ENCODE results near the gene RAVER1. TPM values are rescaled to one million over a fixed set of nuclear protein-coding genes. Genes with fewer than 3 reads are reported as not detected.

RAVER1 gene
- total and polyA plus RNA-seq, 9 of the 15 experiments (the other 6 are each of a cell fraction or from before 2014, with no cell fraction given), result 0.06 to 113 (median 7.0) TPM

DNA sequence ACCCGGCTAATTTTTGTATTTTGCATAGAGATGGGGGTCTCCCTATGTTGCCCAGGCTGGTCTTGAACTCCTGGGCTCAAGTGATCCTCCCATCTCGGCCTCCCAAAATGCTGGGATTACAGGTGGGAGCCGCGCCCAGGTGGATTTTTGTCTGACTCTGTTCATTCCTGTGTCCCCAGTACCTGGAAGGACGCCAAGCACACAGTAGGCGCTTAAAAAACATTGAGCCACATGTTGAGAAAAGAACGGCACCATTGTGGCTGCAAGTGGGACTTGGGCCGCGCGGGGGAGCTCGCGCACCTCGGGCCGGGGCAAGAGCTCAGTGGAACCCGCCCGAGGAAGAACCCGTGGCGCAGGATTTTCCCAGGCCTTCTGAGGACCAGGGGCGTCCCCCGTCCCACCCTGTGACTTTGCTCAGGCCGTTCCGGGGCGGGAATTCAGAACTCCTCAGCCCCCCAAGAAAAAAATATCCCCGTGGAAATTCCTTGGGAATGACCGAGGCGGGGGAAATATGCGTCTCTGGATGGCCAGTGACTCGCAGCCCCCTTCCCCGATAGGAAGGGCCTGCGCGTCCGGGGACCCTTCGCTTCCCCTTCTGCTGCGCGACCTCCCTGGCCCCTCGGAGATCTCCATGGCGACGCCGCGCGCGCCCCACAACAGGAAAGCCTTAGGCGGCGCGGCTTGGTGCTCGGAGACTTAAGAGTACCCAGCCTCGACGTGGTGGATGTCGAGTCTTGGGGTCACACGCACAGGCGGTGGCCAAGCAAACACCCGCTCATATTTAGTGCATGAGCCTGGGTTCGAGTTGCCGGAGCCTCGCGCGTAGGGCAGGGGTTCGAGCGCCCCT lies 63.8 kb downstream of the RAVER1 start (continued):
- TF ChIP-seq WHSC1 (IDR thresholded peaks at IDR 0.05; ENCODE audit: low read length), result no peak
- TF ChIP-seq KAT7 (CRISPR knock-in tag; IDR thresholded peaks at IDR 0.05; ENCODE audit: borderline replicate concordance), result no peak; the same call in 1 of the 2 replicates
- TF ChIP-seq CBFA2T2 (conservative IDR thresholded peaks at IDR 0.05), result no peak
- no peak for TF ChIP-seq DACH1 (IDR thresholded peaks at IDR 0.05; ENCODE audit: partially characterized antibody)
- TF ChIP-seq, protein P1, sequence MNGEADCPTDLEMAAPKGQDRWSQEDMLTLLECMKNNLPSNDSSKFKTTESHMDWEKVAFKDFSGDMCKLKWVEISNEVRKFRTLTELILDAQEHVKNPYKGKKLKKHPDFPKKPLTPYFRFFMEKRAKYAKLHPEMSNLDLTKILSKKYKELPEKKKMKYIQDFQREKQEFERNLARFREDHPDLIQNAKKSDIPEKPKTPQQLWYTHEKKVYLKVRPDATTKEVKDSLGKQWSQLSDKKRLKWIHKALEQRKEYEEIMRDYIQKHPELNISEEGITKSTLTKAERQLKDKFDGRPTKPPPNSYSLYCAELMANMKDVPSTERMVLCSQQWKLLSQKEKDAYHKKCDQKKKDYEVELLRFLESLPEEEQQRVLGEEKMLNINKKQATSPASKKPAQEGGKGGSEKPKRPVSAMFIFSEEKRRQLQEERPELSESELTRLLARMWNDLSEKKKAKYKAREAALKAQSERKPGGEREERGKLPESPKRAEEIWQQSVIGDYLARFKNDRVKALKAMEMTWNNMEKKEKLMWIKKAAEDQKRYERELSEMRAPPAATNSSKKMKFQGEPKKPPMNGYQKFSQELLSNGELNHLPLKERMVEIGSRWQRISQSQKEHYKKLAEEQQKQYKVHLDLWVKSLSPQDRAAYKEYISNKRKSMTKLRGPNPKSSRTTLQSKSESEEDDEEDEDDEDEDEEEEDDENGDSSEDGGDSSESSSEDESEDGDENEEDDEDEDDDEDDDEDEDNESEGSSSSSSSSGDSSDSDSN (IDR thresholded peaks at IDR 0.05; ENCODE audit: borderline replicate concordance in 1 of 2, low read depth in 2 of 2, low read length in 2 of 2), result 0 out of 4 replicates have a peak, but pooled peaks of 1 of the 2 experiments have one; percentile 20
- no peak for TF ChIP-seq COPS2 (conservative IDR thresholded peaks at IDR 0.05)
- TF ChIP-seq MBD2 (IDR thresholded peaks at IDR 0.05; ENCODE audit: borderline replicate concordance, low read depth), result no peak
- TF ChIP-seq ZNF445 (CRISPR knock-in tag; IDR thresholded peaks at IDR 0.05; ENCODE audit: low read depth), result no peak
- TF ChIP-seq THRAP3 (IDR thresholded peaks at IDR 0.05; ENCODE audit: borderline replicate concordance), result no peak
- TF ChIP-seq SUPT5H (IDR thresholded peaks at IDR 0.05), result no peak
- no peak for TF ChIP-seq ZNF212 (CRISPR knock-in tag; IDR thresholded peaks at IDR 0.05)
- no peak for TF ChIP-seq XRCC4 (IDR thresholded peaks at IDR 0.05; ENCODE audit: extremely low read depth, insufficient read depth, insufficient read length)
- 0 out of 2 replicates have a peak, but pooled peaks have one; percentile 22 for TF ChIP-seq CEBPB (tag; IDR thresholded peaks at IDR 0.05)
- TF ChIP-seq HIVEP1 (CRISPR knock-in tag; IDR thresholded peaks at IDR 0.05), result no peak
- TF ChIP-seq, protein P2, sequence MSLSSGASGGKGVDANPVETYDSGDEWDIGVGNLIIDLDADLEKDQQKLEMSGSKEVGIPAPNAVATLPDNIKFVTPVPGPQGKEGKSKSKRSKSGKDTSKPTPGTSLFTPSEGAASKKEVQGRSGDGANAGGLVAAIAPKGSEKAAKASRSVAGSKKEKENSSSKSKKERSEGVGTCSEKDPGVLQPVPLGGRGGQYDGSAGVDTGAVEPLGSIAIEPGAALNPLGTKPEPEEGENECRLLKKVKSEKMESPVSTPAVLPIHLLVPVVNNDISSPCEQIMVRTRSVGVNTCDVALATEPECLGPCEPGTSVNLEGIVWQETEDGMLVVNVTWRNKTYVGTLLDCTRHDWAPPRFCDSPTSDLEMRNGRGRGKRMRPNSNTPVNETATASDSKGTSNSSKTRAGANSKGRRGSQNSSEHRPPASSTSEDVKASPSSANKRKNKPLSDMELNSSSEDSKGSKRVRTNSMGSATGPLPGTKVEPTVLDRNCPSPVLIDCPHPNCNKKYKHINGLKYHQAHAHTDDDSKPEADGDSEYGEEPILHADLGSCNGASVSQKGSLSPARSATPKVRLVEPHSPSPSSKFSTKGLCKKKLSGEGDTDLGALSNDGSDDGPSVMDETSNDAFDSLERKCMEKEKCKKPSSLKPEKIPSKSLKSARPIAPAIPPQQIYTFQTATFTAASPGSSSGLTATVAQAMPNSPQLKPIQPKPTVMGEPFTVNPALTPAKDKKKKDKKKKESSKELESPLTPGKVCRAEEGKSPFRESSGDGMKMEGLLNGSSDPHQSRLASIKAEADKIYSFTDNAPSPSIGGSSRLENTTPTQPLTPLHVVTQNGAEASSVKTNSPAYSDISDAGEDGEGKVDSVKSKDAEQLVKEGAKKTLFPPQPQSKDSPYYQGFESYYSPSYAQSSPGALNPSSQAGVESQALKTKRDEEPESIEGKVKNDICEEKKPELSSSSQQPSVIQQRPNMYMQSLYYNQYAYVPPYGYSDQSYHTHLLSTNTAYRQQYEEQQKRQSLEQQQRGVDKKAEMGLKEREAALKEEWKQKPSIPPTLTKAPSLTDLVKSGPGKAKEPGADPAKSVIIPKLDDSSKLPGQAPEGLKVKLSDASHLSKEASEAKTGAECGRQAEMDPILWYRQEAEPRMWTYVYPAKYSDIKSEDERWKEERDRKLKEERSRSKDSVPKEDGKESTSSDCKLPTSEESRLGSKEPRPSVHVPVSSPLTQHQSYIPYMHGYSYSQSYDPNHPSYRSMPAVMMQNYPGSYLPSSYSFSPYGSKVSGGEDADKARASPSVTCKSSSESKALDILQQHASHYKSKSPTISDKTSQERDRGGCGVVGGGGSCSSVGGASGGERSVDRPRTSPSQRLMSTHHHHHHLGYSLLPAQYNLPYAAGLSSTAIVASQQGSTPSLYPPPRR (CRISPR knock-in tag; IDR thresholded peaks at IDR 0.05; ENCODE audit: borderline replicate concordance), result no peak
- no peak for TF ChIP-seq STAT5A (IDR thresholded peaks at IDR 0.05; ENCODE audit: borderline replicate concordance, low read length)
- TF ChIP-seq SRSF7 (optimal IDR thresholded peaks at IDR 0.05; ENCODE audit: low read depth, low read length), result no peak
- no peak for TF ChIP-seq ZNF75A (CRISPR knock-in tag; IDR thresholded peaks at IDR 0.05)
- no peak for TF ChIP-seq SIX5 (IDR thresholded peaks at IDR 0.05; ENCODE audit: borderline replicate concordance in 1 of 2, insufficient read depth in 1 of 2, low read depth in 1 of 2, low read length in 2 of 2)
- TF ChIP-seq RBM25 (IDR thresholded peaks at IDR 0.05; ENCODE audit: low read depth, low read length, severe bottlenecking), result no peak
- TF ChIP-seq NRF1 (conservative IDR thresholded peaks at IDR 0.05 in 1 of 2, IDR thresholded peaks at IDR 0.05 in 1 of 2), result peak; percentile 19 to 40; a peak in 2 of 4 replicates

Measured in K562 (cell line).